Keratinocyte (primary cell): ENCODE data around the gene TC2N.

Source experiments
- CTCF ChIP-seq, 3 experiments: IDR thresholded peaks in 1 of 3; conservative IDR thresholded peaks in 1 of 3; optimal IDR thresholded peaks in 1 of 3; 2 replicates in 2 of 3; 3 replicates in 1 of 3; pipeline versions ENCODE3 to v1.5.1; 2011; ENCODE audit warnings: low read length in 3 of 3, mild to moderate bottlenecking in 3 of 3, moderate library complexity in 2 of 3, control low read depth in 1 of 3, inconsistent platforms in 1 of 3; ENCODE audit not compliant: insufficient read depth in 2 of 3; ENCODE audit errors: extremely low read depth in 1 of 3
- EZH2 ChIP-seq: IDR thresholded peaks from one replicate; pipeline ENCODE4 v1.6.1; 2012; ENCODE audit warnings: inconsistent platforms, mild to moderate bottlenecking, low read length, moderate library complexity

- TF ChIP-seq CTCF (optimal IDR thresholded peaks at IDR 0.05 in 1 of 3, IDR thresholded peaks at IDR 0.05 in 1 of 3, conservative IDR thresholded peaks at IDR 0.05 in 1 of 3; ENCODE audit: extremely low read depth in 1 of 3, insufficient read depth in 2 of 3, low read length in 3 of 3) = no peak
- TF ChIP-seq EZH2 = no peak
These were observed 15.4 kb upstream of the TC2N start for GRCh38 chr14:91882776-91883175.
